Loucy (cell line): Measurements from ENCODE around the gene TP53I13.

ENCODE experiments used
- H2AFZ ChIP-seq: fragments of 200-600 bp; sonication (generic); 2 replicates; pipeline ENCODE4 v1.6.0; 2016; ENCODE audit warnings: antibody characterized with exemption, mild to moderate bottlenecking, low read length, moderate library complexity
- H3F3A ChIP-seq: fragments of 200-600 bp; 2 replicates; pipeline ENCODE4 v1.6.0; 2016; ENCODE audit warnings: antibody characterized with exemption, low read depth, mild to moderate bottlenecking
- H3K27me3 ChIP-seq: fragments of 200-600 bp; sonication (generic); 2 replicates; pipeline ENCODE4 v1.6.1; 2014; ENCODE audit warnings: low read length, mild to moderate bottlenecking; ENCODE audit not compliant: insufficient read depth, poor library complexity, severe bottlenecking
- H3K36me3 ChIP-seq: fragments of 200-600 bp; sonication (generic); 2 replicates; pipeline ENCODE4 v1.6.1; 2016; ENCODE audit warnings: low read length; ENCODE audit not compliant: insufficient read depth
- H3K4me1 ChIP-seq: fragments of 200-600 bp; sonication (generic); 2 replicates; pipeline ENCODE4 v1.5.1; 2014; ENCODE audit warnings: low read length, mild to moderate bottlenecking; ENCODE audit not compliant: insufficient read depth, poor library complexity, severe bottlenecking
- H3K4me2 ChIP-seq: fragments of 200-600 bp; sonication (generic); 2 replicates; pipeline ENCODE4 v1.6.0; 2014; ENCODE audit warnings: antibody characterized with exemption, low read length, low read depth, mild to moderate bottlenecking; ENCODE audit not compliant: poor library complexity, severe bottlenecking
- H3K4me3 ChIP-seq: fragments of 200-600 bp; sonication (generic); 2 replicates; pipeline ENCODE4 v1.5.1; 2014; ENCODE audit warnings: low read length, mild to moderate bottlenecking, mixed read lengths; ENCODE audit not compliant: poor library complexity, severe bottlenecking
- H3K79me2 ChIP-seq: fragments of 200-600 bp; sonication (generic); 2 replicates; pipeline ENCODE4 v1.6.1; 2014; ENCODE audit warnings: low read length; ENCODE audit not compliant: insufficient read depth
- H3K9ac ChIP-seq: fragments of 200-600 bp; sonication (generic); 2 replicates; pipeline ENCODE4 v1.6.0; 2014; ENCODE audit warnings: mild to moderate bottlenecking, low read depth, low read length, moderate library complexity; ENCODE audit not compliant: poor library complexity, severe bottlenecking
- H3K9me2 ChIP-seq: fragments of 200-600 bp; sonication (generic); replicated peaks from 2 replicates; pipeline ENCODE4 v1.6.1; 2016; ENCODE audit warnings: low read depth, low read length, mixed read lengths
- H3K9me3 ChIP-seq: fragments of 200-600 bp; sonication (generic); 2 replicates; pipeline ENCODE4 v1.6.1; 2014; ENCODE audit warnings: mild to moderate bottlenecking, antibody characterized with exemption, low read length, low read depth; ENCODE audit not compliant: insufficient read depth
- H4K20me1 ChIP-seq: fragments of 200-600 bp; sonication (generic); 2 replicates; pipeline ENCODE4 v1.6.0; 2014; ENCODE audit warnings: antibody characterized with exemption, low read length, mild to moderate bottlenecking; ENCODE audit not compliant: insufficient read depth, poor library complexity, severe bottlenecking
- EZH2phosphoT487 ChIP-seq: fragments of 200-600 bp; IDR thresholded peaks from 2 replicates; pipeline ENCODE4 v1.6.1; 2018; ENCODE audit warnings: antibody characterized with exemption, mild to moderate bottlenecking, moderate library complexity, borderline replicate concordance
- TF ChIP-seq, protein P1 (sequence below): fragments of 200-600 bp; sonication (generic); conservative IDR thresholded peaks from 2 replicates; pipeline ENCODE4 v1.5.1; 2014; ENCODE audit warnings: mild to moderate bottlenecking, antibody characterized with exemption, low read length

TP53I13 gene

DNA sequence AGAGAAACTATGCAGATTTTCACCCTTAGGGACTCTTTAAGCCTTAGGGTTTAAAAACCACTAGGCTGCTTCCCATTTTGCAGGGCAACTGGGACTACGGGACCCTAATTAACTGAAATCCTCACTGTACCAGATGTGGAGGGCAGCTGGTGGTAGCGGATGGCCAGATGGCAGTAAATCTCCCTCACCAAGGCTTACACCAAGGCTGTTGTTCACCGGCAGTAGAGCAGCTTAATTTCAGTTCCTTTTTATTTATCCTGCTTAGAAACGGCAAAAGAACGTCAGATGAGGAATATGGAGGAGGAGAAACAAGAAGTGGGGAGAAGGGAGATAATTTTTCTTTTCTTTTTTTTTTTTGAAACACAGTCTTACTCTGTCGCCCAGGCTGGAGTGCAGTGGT, 8.2 kb upstream of the TP53I13 start:
- Histone ChIP-seq H2AFZ (no peak overlapping the region), H3K4me1 (peaks cover 10% of the 10 kb centered on the region), H3K9ac (no peak overlapping the region), H3K9me2 (no peaks in the 10 kb centered on the region), H3K4me3 (no peak overlapping the region), H3K36me3 (no peaks in the 10 kb centered on the region), H3K4me2 (no peak overlapping the region), H3F3A (no peaks in the 10 kb centered on the region), H3K9me3 (no peaks in the 10 kb centered on the region), H3K79me2 (peaks cover 12% of the 10 kb centered on the region; the same call in 1 of the 2 replicates), H3K27me3 (no peaks in the 10 kb centered on the region), H4K20me1 (peaks cover 5% of the 10 kb centered on the region)
- TF ChIP-seq, protein P1, sequence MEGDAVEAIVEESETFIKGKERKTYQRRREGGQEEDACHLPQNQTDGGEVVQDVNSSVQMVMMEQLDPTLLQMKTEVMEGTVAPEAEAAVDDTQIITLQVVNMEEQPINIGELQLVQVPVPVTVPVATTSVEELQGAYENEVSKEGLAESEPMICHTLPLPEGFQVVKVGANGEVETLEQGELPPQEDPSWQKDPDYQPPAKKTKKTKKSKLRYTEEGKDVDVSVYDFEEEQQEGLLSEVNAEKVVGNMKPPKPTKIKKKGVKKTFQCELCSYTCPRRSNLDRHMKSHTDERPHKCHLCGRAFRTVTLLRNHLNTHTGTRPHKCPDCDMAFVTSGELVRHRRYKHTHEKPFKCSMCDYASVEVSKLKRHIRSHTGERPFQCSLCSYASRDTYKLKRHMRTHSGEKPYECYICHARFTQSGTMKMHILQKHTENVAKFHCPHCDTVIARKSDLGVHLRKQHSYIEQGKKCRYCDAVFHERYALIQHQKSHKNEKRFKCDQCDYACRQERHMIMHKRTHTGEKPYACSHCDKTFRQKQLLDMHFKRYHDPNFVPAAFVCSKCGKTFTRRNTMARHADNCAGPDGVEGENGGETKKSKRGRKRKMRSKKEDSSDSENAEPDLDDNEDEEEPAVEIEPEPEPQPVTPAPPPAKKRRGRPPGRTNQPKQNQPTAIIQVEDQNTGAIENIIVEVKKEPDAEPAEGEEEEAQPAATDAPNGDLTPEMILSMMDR: no peak
- no peak for TF ChIP-seq EZH2phosphoT487

DNA sequence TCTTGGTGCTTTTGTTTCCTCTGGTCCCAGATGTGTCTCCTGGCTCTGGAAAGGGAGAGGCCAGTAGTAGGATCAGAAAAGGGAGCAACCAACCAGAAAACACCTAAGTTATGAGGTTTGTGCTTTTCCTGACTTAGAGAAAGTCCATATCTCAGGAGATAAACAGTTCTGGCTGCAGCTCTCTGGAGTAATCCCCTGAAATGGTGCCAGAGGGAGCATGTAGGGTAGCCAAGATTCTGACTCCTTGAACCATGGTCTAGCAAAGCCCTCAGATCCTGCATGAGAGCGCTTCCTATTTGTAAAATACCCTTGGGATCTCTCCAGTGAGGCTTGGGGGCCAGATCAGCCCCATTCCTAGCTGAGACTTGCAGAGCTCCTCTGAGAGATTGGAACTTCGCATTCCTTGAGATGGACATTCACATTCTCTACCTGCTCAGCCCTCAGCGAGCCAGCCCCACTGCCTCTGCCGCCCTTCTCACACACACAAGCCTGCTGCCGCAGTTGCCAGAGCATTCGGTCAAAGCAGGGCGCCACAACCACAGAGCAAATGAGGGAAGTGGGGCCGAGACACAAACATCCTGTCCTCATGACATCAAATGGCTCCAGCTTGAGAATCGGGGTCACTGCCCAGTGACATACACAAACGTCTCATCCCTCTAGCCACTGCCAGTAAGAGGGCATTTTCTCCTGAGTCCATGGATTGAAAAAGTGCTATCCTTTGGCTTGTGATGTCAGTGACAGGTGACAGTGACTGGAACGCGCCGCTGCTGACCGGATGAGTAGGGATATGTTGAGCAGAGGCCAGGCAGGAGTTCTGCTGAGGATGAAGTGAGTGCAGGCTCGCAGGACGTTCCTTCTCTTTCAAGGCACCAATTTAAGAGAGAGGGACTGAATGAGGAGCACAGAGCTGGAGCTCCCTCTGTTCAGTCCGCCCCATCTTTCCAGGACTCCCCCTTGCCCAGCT, 6.7 kb upstream of the TP53I13 start:
- H3K4me1 ChIP-seq: peaks cover 19% of the 10 kb centered on the region
- H4K20me1 ChIP-seq: peaks cover 5% of the 10 kb centered on the region

DNA sequence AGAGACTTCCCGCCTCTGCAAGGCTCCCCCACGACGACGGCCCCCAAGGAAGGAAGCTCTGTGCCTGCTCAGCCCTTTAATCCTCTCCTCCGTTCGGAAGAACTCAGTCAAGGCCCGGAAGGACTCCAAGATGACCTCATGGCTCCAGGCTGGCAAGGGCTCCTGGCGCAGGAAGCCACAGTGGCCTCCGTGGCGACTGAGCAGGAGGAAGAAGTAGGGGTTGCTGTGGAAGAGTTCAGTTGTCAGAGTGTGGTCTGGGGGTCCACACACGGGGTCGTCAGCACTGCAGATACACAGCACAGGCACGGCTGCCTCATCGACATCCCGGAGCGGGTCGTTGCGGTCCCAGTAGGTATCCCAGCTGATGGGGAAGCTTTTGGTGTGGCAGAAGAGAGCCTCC, 5.9 kb upstream of the TP53I13 start:
- H3K27me3 ChIP-seq: no peaks in the 10 kb centered on the region
- no peaks in the 10 kb centered on the region for H3K36me3 ChIP-seq
- H3K4me2 ChIP-seq: no peak overlapping the region
- H4K20me1 ChIP-seq: peaks cover 9% of the 10 kb centered on the region
- no peaks in the 10 kb centered on the region for H3K9me3 ChIP-seq
- H2AFZ ChIP-seq: no peak overlapping the region
- peaks cover 12% of the 10 kb centered on the region for H3K4me1 ChIP-seq
- H3K9ac ChIP-seq: no peak overlapping the region
- no peaks in the 10 kb centered on the region for H3K9me2 ChIP-seq
- TF ChIP-seq, protein P1: no peak
- no peak for TF ChIP-seq EZH2phosphoT487
- 0 out of 2 replicates have a peak, but pooled peaks cover 2% of the 10 kb centered on the region for H3F3A ChIP-seq
- peaks cover 19% of the 10 kb centered on the region; the same call in 1 of the 2 replicates for H3K79me2 ChIP-seq
- no peak overlapping the region for H3K4me3 ChIP-seq

More for the DNA sequence above, 6.7 kb upstream of the TP53I13 start:
- peaks cover 19% of the 10 kb centered on the region; the same call in 1 of the 2 replicates for H3K79me2 ChIP-seq
- H3F3A ChIP-seq: no peaks in the 10 kb centered on the region
- no peaks in the 10 kb centered on the region for H3K27me3 ChIP-seq
- no peak for TF ChIP-seq EZH2phosphoT487
- TF ChIP-seq, protein P1: no peak
- no peak overlapping the region for H3K4me3 ChIP-seq
- H3K9ac ChIP-seq: no peak overlapping the region
- H3K9me3 ChIP-seq: no peaks in the 10 kb centered on the region
- H3K9me2 ChIP-seq: no peaks in the 10 kb centered on the region
- H3K4me2 ChIP-seq: no peak overlapping the region
- no peaks in the 10 kb centered on the region for H3K36me3 ChIP-seq
- no peak overlapping the region for H2AFZ ChIP-seq
